ENCODE results near the gene ADAMTSL1.

ADAMTSL1 gene

GRCh38 chr9:18798106-18798505 is 324.2 kb downstream of the ADAMTSL1 start:
- TF ChIP-seq CTCF (IDR thresholded peaks at IDR 0.05): no peak

- no peak for TF ChIP-seq CTCF (IDR thresholded peaks at IDR 0.05)
Observed at GRCh38 chr9:18798508-18799290, 324.7 kb downstream of the ADAMTSL1 start.

GRCh38 chr9:18799428-18799827 is 325.5 kb downstream of the ADAMTSL1 start:
- TF ChIP-seq CTCF (IDR thresholded peaks at IDR 0.05): no peak

- TF ChIP-seq CTCF (IDR thresholded peaks at IDR 0.05): no peak
Observed at GRCh38 chr9:18800579-18800978, 326.6 kb downstream of the ADAMTSL1 start.

- TF ChIP-seq CTCF (IDR thresholded peaks at IDR 0.05): no peak
Observed at GRCh38 chr9:18805386-18805785, 331.4 kb downstream of the ADAMTSL1 start.

- no peak for TF ChIP-seq CTCF (IDR thresholded peaks at IDR 0.05)
Observed at GRCh38 chr9:18806232-18807080, 332.5 kb downstream of the ADAMTSL1 start.

- TF ChIP-seq CTCF (IDR thresholded peaks at IDR 0.05): no peak
Observed at GRCh38 chr9:18810581-18810980, 336.6 kb downstream of the ADAMTSL1 start.

All from LNCAP (cell line).